OCI-LY7 (cell line): ENCODE results near the gene POLD2. TPM values are rescaled to one million over a fixed set of nuclear protein-coding genes. Genes with fewer than 3 reads are reported as not detected.

Source experiments
- BruUV-seq: library from RNA; stranded (reverse); fragments of 400-500 nt; replicated peaks from 2 replicates; lab custom pipeline; 2021; lab: Mats Ljungman, UMichigan
- CTCF ChIA-PET: fragments of 300-600 bp; sonication (Branson Sonifier 250); formaldehyde crosslinking; loops from one replicate; lab custom pipeline; 2022; ENCODE audit warnings: antibody characterized with exemption; ENCODE audit not compliant: unreplicated experiment; lab: Charles Lee
- POLR2A ChIA-PET: fragments of 300-600 bp; sonication (Branson Sonifier 250); formaldehyde crosslinking; loops from one replicate; lab custom pipeline; 2022; ENCODE audit warnings: antibody characterized with exemption; lab: Charles Lee
- DNase-seq: peaks from one replicate; pipeline ENCODE4 v3.0.0-alpha.2; 2015; ENCODE audit warnings: low spot score
- H2AFZ ChIP-seq: fragments of 200-600 bp; sonication (generic), shearing (Covaris generic); 2 replicates; pipeline ENCODE4 v1.6.1; 2014; ENCODE audit warnings: mild to moderate bottlenecking, antibody characterized with exemption, low read length, moderate library complexity
- H3K27ac ChIP-seq: fragments of 200-600 bp; sonication (generic); 2 replicates; pipeline ENCODE4 v1.5.1; 2014; ENCODE audit warnings: mixed run types, low read depth, mild to moderate bottlenecking, moderate library complexity, low read length, inconsistent platforms; ENCODE audit not compliant: poor library complexity, severe bottlenecking
- H3K36me3 ChIP-seq: fragments of 200-600 bp; sonication (generic); 2 replicates; pipeline ENCODE4 v1.6.1; 2014; ENCODE audit warnings: mild to moderate bottlenecking, antibody characterized with exemption, low read length, moderate library complexity, mixed read lengths; ENCODE audit not compliant: insufficient read depth
- H3K4me1 ChIP-seq: fragments of 200-600 bp; sonication (generic); 2 replicates; pipeline ENCODE4 v1.5.1; 2014; ENCODE audit warnings: mild to moderate bottlenecking, low read length; ENCODE audit not compliant: insufficient read depth, poor library complexity, severe bottlenecking
- H3K4me2 ChIP-seq: fragments of 200-600 bp; sonication (generic); 2 replicates; pipeline ENCODE4 v1.6.1; 2014; ENCODE audit warnings: mild to moderate bottlenecking, low read length
- H3K4me3 ChIP-seq: fragments of 200-600 bp; sonication (generic); 2 replicates; pipeline ENCODE4 v1.5.1; 2014; ENCODE audit warnings: mild to moderate bottlenecking, low read depth, low read length; ENCODE audit not compliant: poor library complexity, severe bottlenecking
- H3K79me2 ChIP-seq: fragments of 200-600 bp; sonication (generic); 2 replicates; pipeline ENCODE4 v1.6.1; 2016; ENCODE audit warnings: low read depth, mild to moderate bottlenecking, low read length, moderate library complexity, mixed read lengths; ENCODE audit not compliant: insufficient read depth
- H3K9me2 ChIP-seq: fragments of 200-600 bp; sonication (generic); 2 replicates; pipeline ENCODE4 v1.6.1; 2016; ENCODE audit warnings: mild to moderate bottlenecking, low read length, mixed read lengths; ENCODE audit not compliant: insufficient read depth
- H3K9me3 ChIP-seq: fragments of 200-600 bp; sonication (generic); 2 replicates; pipeline ENCODE4 v1.6.1; 2014; ENCODE audit warnings: mild to moderate bottlenecking, mixed run types, low read length, mixed read lengths
- H4K20me1 ChIP-seq: fragments of 200-600 bp; sonication (generic); 2 replicates; pipeline ENCODE4 v1.6.1; 2014; ENCODE audit warnings: mild to moderate bottlenecking, antibody characterized with exemption, low read length, moderate library complexity, mixed read lengths; ENCODE audit not compliant: insufficient read depth
- CTCF ChIP-seq: fragments of 200-600 bp; sonication (generic); conservative IDR thresholded peaks from 2 replicates; pipeline ENCODE4 v1.5.1; 2014; ENCODE audit warnings: mild to moderate bottlenecking, antibody characterized with exemption, low read length, moderate library complexity, mixed read lengths
- EZH2phosphoT487 ChIP-seq: fragments of 200-600 bp; sonication (generic); IDR thresholded peaks from 2 replicates; pipeline ENCODE4 v1.6.1; 2018; ENCODE audit warnings: low read depth, borderline replicate concordance, mild to moderate bottlenecking, mixed run types, antibody characterized with exemption, low read length, moderate library complexity, mixed read lengths
- intact Hi-C: fragments of 100-400 bp; cut with micrococcal nuclease; formaldehyde crosslinking; loops from one replicate; pipeline ENCODE4 v1.10.0; 2022; ENCODE audit not compliant: unreplicated experiment
- total RNA-seq, 2 experiments: library from RNA; depleted of rRNA in 1 of 2; stranded (reverse); fragments of >200 nt in 1 of 2; shearing (Covaris generic) in 1 of 2; gene quantifications; 2 replicates each; pipeline ENCODE4 v1.2.3, GENCODE V29; 2014 to 2022

The POLD2 gene
- total RNA-seq, 2 experiments from 2014 or later = 230 to 261 TPM

- Histone ChIP-seq H3K27ac (no peak overlapping the region), H3K4me1 (peaks cover 49% of the 10 kb centered on the region), H3K9me3 (no peaks in the 10 kb centered on the region), H3K36me3 (no peaks in the 10 kb centered on the region), H3K4me2 (no peak overlapping the region), H3K79me2 (peaks cover 5% of the 10 kb centered on the region; the same call in 1 of the 2 replicates), H4K20me1 (no peaks in the 10 kb centered on the region), H3K9me2 (no peaks in the 10 kb centered on the region), H3K4me3 (no peak overlapping the region), H2AFZ (no peak overlapping the region)
- BruUV-seq = no TSS peak
- no peak for DNase-seq
- TF ChIP-seq CTCF (no peak), EZH2phosphoT487 (no peak)
- intact Hi-C loops = loop anchor here (10.0 kb wide), 1 partner anchor 72 kb away; no protein-coding TSS in a partner anchor
- ChIA-PET CTCF (no interaction called here), POLR2A (interaction anchor here (1.1 to 2.8 kb wide), 2 partner anchors 8 to 10 kb away, joined by 3 to 11 read pairs; no protein-coding TSS in a partner anchor)
Measured at GRCh38 chr7:44086627-44087026, 36.7 kb downstream of the POLD2 start.

DNA sequence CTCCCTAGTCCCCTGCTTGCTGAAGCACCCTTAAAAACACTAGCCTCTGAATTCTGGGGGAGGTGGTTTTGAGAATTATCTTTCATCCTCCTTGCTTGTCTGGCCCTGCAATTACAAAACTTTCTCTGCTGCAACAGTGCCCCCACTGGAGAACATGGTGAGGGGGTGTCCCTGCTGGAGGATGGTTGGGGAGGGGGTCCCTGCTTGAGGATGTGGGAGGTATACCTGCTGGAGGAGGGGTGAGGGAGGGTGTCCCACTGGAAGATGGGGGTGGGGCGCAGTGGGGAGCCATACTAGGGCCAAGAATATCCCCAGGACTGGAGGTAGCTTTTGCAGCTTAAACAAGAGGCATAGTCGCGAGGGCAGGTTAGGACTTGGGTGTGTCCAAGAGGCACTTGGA is 37.8 kb downstream of the POLD2 start:
- Histone ChIP-seq H3K79me2 (peaks cover 16% of the 10 kb centered on the region; the same call in 1 of the 2 replicates), H3K4me1 (peaks cover 50% of the 10 kb centered on the region), H3K4me2 (no peak overlapping the region), H4K20me1 (no peaks in the 10 kb centered on the region; the same call in 1 of the 2 replicates), H2AFZ (peak overlapping the region; percentile 54; the same call in 1 of the 2 replicates), H3K4me3 (no peak overlapping the region), H3K9me3 (no peaks in the 10 kb centered on the region), H3K36me3 (peaks cover 10% of the 10 kb centered on the region), H3K27ac (peak overlapping the region; percentile 31), H3K9me2 (no peaks in the 10 kb centered on the region)
- intact Hi-C loops = loop anchor here (10.0 kb wide), 1 partner anchor 71 kb away; no protein-coding TSS in a partner anchor
- CTCF ChIA-PET = no interaction called here
- POLR2A ChIA-PET = interaction anchor here (0.6 to 2.8 kb wide), 5 partner anchors 10 to 40 kb away, joined by 3 to 11 read pairs (median 3); no protein-coding TSS in a partner anchor
- TF ChIP-seq CTCF (peak; percentile 84), EZH2phosphoT487 (no peak)
- no peak for DNase-seq
- no TSS peak for BruUV-seq

GRCh38 chr7:44084701-44085100 is 38.6 kb downstream of the POLD2 start:
- POLR2A ChIA-PET = interaction anchor here (0.6 to 1.1 kb wide), 4 partner anchors 13 to 38 kb away, joined by 3 to 7 read pairs (median 5); no protein-coding TSS in a partner anchor
- Histone ChIP-seq H3K36me3 (peaks cover 19% of the 10 kb centered on the region), H4K20me1 (no peaks in the 10 kb centered on the region; the same call in 1 of the 2 replicates), H2AFZ (peak overlapping the region; percentile 64; the same call in 1 of the 2 replicates), H3K79me2 (peaks cover 24% of the 10 kb centered on the region; the same call in 1 of the 2 replicates), H3K9me2 (no peaks in the 10 kb centered on the region), H3K27ac (peak overlapping the region; percentile 54), H3K9me3 (no peaks in the 10 kb centered on the region), H3K4me2 (peak overlapping the region; percentile 83; the same call in 1 of the 2 replicates), H3K4me1 (peaks cover 58% of the 10 kb centered on the region), H3K4me3 (no peak overlapping the region)
- TF ChIP-seq CTCF = no peak
- no peak for TF ChIP-seq EZH2phosphoT487
- no TSS peak for BruUV-seq
- CTCF ChIA-PET = no interaction called here
- intact Hi-C loops = loop anchor here (10.0 kb wide), 1 partner anchor 70 kb away; no protein-coding TSS in a partner anchor
- DNase-seq = no peak
